Stimulated activated CD8-positive, alpha-beta memory T cell treated with anti-CD3 and anti-CD28 coated beads, Interleukin-15, amount 100 ng/mL, for 48 hours (primary cell): ENCODE data around the gene ZNF217.
"Not testable (repeated sequence)": the region's sequence is repeated elsewhere in the genome, so short reads cannot be mapped to it uniquely, and the experiment has no call there.

Source experiments
- DNase-seq, 2 donors: peaks; one replicate each; pipeline ENCODE4 v3.0.0-alpha.2; 2020; ENCODE audit warnings: low read depth in 2 of 2

Gene ZNF217

DNA sequence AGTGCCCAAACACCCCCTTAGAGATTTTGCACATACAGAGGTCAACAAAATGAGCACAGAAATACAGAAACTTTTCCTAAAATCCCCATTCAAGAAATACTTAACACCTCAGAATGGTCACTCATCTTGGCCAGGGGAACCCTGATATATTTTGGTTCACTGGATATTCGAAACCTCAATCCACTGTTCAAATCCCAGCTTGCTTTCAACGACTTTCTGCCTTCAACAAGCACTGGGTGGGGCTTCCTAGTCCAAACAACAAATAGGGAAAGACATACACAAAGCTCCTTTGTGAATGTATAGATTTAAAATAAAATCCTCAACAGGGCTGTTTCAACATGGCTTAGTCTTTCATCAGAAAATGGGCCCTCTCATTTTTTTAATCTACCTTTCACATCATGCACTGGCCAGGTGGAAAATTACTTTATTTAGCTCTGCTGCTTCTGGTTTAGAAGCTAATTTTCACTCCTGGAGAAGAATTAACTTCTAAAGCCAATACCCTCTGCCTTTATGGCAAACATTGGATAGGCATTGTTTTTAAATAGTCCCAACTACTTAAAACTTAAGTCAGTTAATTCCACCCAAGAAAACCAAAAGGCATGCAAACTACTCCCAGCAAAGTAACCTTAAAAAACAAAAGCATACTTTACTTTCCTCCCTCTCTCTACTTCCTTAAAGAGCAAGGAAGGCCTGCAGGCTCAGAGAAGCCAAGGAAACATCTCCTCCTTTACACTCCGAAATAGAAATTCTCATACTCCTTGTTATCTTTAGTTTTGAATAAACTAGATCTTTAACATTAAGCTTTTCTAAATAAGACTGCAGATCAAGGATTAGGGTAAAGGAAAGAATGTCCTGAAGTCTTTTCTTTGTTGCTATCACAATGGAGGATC lies 9.7 kb downstream of the ZNF217 start:
- DNase-seq = not testable (repeated sequence)

DNA sequence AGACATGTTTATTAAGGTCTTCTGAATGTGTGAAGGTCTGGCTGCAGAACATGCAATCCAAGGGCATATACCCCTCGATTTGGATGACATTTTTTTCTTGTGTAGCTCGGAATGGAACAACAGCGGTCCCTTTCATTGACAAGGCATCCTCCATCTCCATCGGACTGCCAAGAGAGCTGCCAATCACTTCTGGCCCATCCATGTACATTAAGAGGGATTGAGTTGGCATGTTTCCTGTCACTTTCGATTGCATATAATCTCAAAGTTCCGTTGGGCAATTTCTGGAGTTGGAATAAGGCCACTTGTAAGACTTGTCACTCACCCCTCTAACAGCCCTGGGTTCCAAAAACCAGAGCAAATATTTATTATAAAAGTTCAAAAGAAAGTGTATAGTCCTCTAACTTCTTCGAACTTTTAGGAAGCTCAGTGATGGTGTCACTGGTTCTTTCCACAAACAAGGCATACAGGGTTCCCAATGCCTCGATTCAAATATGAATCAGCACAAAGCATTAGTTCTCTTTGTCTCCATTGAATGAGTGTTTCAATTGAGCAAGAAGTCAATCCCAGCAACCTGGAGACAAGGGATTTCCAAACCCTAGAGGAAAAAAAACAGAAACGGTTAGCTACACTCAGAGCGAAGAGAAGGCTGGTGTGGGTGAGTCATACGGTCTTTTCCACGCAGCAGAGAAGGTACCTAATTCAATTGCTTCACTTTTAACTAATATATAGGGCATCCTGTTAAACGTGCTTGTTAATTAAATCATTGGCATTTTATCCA lies 10.9 kb downstream of the ZNF217 start:
- DNase-seq = peak in 1 of 2 donors; percentile 38

DNA sequence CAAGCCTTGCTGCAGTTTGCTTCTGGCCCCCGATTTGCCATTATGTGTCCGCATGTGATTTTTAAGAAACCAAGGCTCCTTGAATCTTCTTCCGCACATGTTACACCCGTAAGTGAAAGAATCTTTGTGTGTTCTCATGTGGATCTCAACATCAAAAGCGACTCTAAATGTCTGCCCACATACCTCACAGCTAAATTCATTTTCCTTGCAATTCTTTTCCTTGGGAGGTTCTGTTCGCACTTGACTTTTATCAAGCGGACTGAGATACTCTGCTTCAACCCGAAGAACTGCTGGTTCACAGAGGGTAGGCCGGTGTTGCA lies 11.4 kb downstream of the ZNF217 start:
- no peak for DNase-seq

DNA sequence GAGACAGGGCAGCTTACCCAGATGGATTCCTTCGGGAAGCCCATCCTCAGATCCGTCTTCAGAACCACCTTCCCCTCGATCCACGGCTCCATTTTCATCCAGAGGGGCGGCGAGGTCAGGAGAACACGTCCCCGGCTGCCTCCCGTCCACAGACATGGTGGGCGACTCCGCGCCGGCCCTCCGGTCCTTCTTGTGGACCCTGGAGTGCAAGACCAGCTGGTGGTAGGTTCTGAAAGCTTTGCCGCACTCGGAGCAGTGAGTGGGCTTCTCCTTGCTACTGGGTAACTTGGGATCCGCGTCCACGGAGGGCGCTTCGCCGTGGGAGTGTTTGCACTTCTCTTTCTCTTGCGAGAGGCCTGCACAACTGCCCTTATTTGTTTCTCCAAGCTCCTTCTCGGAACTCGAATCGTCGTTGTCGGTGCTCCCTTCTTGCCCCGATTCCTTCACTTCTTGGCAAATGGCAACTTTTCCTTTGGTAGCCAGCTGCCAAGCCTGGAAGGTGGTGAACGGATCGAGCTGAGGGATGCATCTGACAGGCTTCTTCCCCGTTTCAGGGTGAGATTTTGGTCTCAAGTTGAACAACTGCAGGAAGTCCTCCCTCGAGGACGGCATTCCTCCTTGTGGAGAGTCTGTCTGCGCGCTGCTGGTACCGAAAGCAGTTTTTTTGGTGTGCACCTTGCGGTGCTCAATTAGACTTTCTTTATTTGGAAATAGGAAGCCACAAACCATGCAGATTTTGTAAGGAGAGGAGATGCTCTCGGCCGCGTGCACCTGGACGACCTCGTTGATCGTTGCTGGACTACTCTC lies 12.0 kb downstream of the ZNF217 start:
- DNase-seq = no peak

DNA sequence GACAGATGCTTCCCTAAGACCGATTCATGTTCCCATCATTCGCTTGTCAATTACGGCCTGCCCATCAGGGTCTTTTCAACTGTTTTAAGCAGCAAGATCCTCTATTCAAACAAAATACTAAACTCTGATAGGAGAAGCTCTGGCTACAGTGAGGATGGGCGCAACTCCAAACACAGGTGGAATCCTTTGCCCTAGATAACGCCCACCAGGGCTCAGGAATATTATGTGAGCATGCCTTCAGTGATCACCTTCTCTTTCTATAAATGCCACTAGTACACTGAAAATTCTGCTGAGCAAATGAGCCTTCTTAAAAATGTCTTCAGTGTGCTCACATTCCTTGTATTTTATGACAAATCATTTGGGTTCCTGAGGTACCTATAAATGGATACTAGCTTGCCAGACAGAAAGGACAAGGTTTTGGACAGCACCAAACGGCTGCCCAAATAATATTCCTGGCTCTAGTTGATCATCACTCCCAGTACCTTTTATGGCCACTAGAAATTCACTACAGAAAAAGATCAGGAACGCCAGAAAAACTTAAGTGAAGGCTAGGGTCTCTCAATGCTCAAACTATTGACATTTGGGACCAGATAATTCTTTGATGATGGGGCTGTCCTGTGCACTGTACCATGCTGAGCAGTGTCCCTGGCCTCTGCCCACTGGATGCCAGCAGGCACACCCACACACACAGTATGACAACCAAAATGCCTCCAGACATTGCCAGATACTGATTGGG lies 13.1 kb downstream of the ZNF217 start:
- DNase-seq = no peak

DNA sequence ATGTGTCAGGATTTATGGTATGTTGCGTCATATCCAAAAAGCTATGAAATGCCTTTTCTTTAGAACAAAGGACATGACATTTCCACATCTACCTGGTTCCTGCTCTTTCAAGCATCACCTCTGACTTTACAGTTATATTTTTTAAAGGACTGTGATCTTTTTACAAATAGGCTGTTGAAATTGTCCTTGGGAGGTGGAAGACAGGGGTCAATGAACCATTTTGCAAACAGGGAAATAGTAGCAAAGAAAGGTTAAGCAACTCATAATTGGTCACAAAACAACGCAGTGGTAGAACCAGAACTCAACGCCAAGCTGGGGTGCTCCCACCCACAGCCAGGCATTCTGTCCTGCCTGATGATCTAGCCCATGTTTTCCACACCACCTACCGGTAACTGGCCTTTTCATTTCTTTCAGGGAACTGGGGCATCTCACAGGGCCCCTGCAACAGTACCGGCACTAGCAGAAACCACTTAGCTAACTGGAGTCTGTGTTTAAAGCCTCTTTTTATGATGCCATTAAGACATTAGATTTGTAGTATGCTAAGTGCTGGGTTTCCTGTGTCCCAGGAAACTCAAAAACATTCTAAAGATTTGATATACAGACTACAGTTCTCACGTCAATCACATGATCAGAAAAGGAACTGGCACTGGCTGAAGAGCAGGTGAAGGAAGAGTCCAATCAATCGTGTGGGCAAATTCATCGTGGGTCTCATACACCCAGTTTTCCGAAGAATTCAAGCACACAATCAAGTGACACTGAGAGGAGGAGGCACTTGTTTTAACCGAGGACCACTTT lies 13.9 kb downstream of the ZNF217 start:
- DNase-seq = no peak

DNA sequence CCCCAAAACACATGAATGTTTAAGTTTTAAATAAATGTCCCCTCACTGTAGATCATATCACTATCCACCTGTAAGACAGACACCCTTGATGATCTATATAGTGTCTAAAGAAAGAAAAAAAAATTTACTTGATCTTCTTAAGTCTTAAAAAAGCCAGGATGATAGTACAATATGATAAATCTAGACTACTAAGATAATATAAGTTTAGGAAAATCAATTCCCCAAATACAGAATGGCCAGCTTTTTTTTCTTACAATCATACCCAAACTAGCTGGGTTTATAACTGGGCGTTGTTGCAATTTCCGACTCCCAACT lies 14.4 kb downstream of the ZNF217 start:
- DNase-seq = no peak

DNA sequence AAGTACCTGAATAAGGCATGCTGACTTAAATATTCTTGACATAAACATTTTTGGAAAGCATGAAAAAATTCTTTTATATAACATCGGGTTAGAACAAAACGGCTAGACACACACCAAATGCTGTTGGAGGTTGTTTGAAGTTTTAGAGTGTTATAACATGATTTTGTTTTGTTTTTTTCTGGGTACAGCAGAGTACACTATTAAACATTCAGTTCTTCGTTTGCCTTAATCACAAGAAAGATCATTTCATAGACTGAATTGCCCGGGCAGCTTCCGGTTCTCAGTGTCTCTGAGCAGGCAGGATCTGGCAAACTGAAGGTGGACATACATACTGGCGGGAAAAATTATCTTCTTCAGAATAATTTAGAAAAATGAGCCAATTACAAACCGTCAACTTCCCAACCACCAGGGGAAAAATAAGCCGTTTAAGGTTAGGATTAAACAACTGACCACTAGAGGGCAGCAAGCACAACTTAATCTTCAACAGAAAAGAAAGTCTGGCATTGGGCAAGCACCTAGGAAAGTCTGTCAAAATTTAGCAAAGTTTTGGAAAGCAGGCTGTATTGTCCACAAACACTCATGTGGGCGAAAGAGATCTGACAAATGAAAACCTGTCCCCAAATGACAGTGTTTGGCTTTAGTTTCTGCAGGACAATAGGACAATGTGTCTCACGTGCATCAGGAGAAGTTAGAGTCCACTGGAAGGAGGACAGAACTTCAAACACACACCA lies 15.0 kb downstream of the ZNF217 start:
- DNase-seq = no peak

DNA sequence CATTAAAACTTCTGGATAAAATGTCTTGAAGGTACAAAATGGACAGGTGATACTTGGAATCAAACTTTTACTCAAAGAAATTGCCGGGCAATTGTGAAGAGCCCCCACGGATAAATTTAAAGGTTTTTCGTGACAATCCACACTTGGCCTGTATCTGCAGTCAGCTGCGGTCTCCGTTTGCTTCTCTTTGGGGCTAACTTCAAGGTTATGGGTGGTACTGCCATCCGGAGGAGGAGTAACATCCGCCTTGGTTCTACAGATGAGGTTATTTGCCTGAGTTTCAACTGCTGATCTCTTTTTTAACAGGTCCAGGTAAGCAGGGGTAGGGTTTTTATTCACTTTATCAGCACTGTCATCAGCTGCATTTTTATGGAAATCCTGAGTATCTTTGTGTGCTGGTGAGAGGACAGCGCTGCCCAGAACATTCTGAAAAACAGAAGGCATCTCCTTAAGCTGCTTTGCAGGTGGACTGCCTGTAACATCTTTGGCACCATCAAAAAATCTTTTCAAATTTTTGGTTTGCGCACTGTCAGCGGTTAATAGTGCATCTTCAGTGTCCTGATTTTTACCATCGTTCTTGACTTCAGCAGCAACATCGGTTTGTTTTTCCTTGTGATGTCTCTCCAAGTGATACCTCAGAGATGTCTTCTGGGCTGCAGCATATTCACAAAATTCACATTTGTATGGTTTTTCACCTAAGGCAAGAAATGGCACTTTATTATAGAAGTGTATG lies 16.9 kb downstream of the ZNF217 start:
- DNase-seq = no peak

DNA sequence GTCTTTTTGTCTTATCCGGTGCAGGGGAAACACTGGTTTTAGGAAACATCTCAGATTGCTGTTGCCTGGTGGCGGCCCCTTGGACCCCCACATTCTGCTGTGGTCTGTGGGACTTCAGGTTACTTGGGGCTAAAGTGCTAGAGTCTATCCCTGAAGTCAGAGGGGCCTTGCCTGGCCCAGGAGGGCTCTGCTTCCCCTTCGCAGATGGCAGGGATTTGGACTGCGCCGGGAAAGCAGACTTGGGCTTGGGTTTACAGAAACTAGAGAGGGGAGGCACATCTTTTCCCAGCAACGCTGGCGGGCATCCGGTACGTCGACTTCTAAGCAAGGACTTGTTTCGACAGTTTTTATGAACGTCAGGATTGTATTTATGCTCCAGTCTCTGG lies 17.5 kb downstream of the ZNF217 start:
- DNase-seq = no peak

DNA sequence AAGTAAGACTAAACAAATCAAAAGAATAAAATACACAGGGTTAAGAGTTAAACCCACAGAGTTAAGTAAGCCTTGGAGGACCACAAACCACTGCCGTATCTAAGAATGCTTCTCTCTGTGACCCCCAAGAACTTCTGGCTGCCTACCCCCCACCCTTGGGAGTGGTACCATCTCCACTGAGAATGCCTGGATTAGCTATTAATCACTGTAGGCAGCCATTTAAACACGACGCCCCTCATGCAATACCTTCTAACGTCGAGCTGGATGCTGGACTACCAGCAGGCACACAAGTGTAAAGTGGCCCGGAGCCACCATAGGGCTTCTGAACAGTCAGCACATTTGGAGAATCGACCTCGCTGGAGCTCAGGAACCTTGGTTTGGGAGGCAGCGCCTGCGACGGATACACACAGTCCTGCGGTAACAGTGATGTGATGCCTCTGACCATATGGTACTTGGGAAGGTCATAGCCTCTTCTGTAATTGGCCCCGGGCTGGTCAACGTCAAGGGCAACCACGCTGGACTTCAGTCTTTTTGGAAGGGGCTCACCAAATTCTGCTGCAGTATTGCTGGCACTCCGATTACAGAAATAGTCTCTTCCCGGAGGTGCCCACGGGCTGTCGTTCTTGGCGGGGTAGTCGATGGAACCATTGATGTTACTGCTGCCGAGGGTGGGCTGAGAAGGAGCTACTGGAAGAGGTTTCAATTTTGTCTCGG lies 18.0 kb downstream of the ZNF217 start:
- DNase-seq = no peak

DNA sequence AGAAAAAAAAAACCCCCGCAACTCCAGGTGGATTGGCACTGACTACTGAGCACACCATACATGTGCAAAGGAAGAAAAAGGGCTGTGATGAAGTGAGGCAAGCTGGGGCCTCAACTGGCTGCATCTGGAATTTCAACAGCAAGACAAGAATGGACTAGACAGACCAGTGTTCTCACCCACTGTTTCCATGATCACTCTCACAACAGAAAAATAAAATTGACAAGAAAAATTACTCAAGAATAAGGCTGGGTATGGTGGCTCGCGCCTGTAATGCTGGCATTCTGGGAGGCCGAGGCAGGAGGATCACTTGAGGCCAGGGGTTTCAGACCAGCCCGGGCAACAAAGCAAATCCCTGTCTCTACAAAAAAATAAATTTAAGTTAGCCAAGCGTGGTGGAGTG lies 18.8 kb downstream of the ZNF217 start:
- no peak for DNase-seq

DNA sequence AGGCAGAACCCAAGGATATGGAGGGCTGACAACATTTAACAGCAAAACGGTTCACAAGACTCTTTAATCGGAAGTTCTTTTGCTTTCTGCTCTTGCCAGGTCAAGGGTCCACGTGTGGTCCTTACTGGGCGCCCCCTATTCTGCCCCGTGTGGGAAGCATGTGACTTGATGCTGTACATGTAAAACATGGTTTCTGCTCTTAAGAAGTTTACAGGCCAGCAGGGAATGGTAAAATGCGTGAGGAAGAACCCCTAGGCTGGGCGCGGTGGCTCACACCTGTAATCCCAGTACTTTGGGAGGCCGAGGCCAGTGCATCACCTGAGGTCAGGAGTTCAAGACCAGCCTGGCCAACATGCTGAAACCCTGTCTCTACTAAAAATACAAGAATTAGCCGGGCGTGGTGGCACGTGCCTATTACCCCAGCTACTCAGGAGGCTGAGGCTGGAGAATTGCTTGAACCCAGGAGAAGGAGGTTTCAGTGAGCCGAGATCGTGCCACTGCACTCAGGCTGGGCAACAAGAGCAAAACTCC lies 19.3 kb downstream of the ZNF217 start:
- no peak for DNase-seq

DNA sequence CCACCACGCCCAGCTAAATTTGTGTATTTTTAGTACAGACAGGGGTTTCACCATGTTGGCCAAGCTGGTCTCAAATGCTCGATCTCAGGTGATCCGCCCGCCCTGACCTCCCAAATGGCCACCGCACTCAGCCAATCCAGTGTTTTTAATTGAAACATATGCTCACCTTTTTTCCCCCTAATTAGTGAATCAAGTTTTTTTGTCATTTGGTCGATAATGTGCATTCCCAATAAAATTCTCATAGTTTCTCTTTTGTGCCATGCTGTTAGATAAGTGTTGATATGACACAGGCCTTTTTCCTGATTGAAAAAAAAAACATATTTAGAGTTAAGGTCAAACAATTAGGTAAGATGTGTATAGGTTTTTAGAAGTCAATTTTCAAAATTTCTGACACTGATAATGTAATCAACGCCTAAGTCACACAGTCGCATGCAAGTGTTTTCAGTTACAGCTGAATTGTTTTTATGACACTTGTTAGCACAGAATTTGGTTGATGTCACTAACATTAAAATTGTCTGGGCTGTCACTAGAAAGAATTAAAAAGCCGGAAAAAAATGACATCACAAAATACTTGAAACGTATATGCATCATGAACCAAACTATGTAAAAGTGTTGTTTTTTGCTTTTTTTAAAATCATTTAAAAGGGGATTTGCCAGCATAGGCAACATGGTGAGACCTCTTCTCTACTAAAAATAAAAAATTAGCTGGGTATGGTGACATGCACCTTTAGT lies 21.9 kb downstream of the ZNF217 start:
- DNase-seq = no peak

DNA sequence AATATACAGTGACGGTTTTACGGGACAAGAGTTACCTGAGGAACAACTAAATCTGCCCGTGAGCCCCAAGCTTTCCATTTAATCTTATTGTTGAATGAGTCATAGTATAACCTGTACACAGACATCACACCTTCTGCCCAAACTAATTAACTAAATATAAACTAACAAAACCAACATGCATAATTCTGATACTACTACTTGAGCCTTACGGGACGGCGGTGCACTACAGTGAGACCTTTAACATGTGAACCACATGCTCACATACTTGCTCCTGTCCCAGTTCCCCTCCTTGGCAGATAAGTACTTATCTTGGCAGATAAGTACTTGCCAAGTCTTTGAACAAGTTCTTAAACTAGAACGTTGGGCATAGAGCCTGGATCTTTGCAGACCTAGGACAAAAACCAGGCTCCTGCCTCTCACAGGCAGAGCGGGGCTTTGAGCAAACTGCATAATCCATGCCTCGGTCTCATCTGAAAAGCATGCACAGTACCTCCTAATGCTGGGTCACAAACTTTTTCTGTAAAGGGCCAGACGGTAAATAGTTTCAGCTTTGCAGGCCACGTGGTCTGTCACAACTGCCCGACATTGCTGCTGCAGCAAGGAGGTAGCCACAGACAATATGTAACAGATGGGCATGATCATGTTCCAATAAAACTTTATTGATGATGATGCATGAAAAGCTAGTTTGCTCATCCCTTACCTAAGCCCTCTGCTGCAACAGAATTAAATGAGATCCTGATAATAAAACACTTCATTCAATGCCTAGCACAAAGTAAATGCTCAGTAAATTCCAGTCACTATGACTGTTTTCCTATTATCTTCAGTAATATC lies 23.0 kb downstream of the ZNF217 start:
- no peak for DNase-seq

DNA sequence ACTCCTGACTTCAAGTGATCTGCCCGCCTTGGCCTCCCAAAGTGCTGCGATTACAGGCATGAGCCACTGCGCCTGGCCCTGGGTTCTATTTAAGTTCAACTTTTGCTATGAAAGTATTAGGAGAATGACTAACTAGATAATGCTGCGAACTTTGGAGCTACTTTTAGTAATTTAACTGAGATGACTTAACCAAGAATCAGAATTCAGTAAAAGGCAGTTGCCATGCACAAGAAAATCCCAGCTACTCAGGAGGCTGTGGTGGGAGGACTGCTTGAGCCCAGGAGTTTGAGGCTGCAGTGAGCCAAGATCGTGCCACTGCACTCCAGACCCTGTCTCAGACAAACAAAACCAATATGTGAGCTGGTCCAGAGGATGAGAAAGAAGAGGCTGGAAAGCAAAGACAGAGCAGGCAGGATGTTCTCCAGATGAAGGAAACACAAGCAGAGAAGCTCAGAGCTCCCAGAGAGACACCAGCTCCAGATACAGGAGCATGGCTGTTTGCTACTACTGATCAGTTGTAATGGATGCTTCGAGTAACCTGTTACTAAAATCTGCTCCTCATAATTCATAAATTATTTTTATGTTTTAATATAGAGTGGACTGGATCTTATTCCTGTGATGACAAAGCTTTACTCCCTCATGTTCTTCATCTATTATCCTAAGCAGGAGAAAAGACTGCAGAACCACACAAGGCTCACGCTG lies 23.9 kb downstream of the ZNF217 start:
- DNase-seq = no peak

DNA sequence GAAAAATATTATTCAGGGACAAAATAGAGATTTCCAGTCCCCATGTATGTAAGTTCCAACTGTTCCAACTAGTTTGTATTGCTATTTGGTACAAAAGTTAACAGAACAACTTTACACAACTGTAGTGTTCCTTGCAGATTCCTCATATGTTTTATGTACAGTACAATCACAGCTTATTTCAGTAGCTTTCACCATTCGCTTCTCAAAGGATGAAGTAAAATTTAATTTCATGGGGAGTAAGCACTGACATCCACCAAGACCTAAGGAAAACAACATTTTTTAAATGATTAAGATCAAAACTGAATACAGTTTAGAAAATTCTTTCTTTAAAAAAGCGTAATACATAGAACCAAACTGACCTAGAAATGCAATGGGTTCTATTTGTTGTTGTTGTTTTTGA lies 24.6 kb downstream of the ZNF217 start:
- DNase-seq = no peak
